Heart left ventricle (tissue), 13 donors: ENCODE data around the gene VPS33A.

Experiments used
- POLR2A ChIP-seq, 2 donors: fragments of 450-650 bp; IDR thresholded peaks; one replicate each; pipeline ENCODE4 v1.6.1; 2017; ENCODE audit warnings: antibody characterized with exemption in 2 of 2, mild to moderate bottlenecking in 2 of 2, moderate library complexity in 2 of 2
- TF ChIP-seq, protein P1 (sequence below), 12 donors: fragments of 200-600 bp; sonication (generic) in 4 of 12; IDR thresholded peaks; one replicate each; pipeline versions ENCODE4 v1.5.0 to v1.8.0; 2018 to 2022; ENCODE audit warnings: antibody characterized with exemption in 12 of 12, mild to moderate bottlenecking in 5 of 12
- donor health status: ischemic (EF 13 %, LVEDD 7.1; RV severe dilation, severe dysfunction).
- donor health status: DM: no; HTN: yes; CAD: no.
- donor health status: DM: no; HTN: no; CAD: no.
- donor health status: ischemic (EF 25% LVEDD 6.9; RV normal size, moderate dysfunction).
- donor health status: ischemic (EF 25% LVEDD 5.7; RV mildly dilated, moderate dysfunction).
- donor health status: ischemic (EF 35%, LVEDD 5.7; RV mildly dilated, moderate dysfunction).
- donor health status: nonischemic (EF 11% LVEDD 7.7; RV severe dilation, severe dysfunction).
- donor health status: DM: yes; HTN: yes; CAD: no.
- donor health status: PGD.
- donor health status: ischemic (EF 29% LVEDD 5.4; RV normal size, mild dysfunction).
- donor health status: nonischemic (EF 23%, LVEDD 6.1; RV moderate dilation, normal function).

DNA sequence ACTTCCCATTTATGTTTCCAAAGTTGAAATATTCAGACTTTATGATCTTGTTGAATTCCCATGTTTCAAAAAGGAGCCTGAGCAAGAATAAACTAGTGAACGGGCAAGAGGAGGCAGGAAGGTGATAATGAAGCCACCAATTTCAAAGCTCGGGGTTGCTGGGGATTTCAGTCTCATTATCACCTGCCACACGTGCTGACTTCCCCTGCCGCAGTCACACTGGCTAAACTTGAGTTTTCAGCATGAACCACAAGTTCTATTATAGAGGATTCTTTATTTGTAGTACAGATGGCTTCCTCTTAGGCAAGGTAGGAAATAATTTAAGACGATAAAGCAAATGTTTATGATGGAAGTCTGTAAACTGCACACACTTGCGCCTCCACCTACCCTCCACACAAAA is 22.3 kb downstream of the VPS33A start:
- no peak for TF ChIP-seq POLR2A (IDR thresholded peaks at IDR 0.05)
- TF ChIP-seq, protein P1, sequence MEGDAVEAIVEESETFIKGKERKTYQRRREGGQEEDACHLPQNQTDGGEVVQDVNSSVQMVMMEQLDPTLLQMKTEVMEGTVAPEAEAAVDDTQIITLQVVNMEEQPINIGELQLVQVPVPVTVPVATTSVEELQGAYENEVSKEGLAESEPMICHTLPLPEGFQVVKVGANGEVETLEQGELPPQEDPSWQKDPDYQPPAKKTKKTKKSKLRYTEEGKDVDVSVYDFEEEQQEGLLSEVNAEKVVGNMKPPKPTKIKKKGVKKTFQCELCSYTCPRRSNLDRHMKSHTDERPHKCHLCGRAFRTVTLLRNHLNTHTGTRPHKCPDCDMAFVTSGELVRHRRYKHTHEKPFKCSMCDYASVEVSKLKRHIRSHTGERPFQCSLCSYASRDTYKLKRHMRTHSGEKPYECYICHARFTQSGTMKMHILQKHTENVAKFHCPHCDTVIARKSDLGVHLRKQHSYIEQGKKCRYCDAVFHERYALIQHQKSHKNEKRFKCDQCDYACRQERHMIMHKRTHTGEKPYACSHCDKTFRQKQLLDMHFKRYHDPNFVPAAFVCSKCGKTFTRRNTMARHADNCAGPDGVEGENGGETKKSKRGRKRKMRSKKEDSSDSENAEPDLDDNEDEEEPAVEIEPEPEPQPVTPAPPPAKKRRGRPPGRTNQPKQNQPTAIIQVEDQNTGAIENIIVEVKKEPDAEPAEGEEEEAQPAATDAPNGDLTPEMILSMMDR (IDR thresholded peaks at IDR 0.05), result no peak
